Sigmoid colon (tissue), 7 donors: ENCODE data around the gene MGST3. TPM values are rescaled to one million over a fixed set of nuclear protein-coding genes. Genes with fewer than 3 reads are reported as not detected.
"Not testable (repeated sequence)": the region's sequence is repeated elsewhere in the genome, so short reads cannot be mapped to it uniquely, and the experiment has no call there.

Source experiments
- DNase-seq: peaks from one replicate; pipeline ENCODE4 v3.0.0-alpha.2; 2019
- H3K27ac ChIP-seq, 4 donors: fragments of 200-600 bp; sonication (generic); one replicate each; pipeline ENCODE4 v1.5.1; 2016 to 2019; ENCODE audit warnings: mild to moderate bottlenecking in 1 of 4
- H3K27me3 ChIP-seq, 3 donors: fragments of 200-600 bp; sonication (generic); one replicate each; pipeline ENCODE4 v1.5.1; 2019; ENCODE audit warnings: mild to moderate bottlenecking in 1 of 3
- H3K36me3 ChIP-seq, 4 donors: fragments of 200-600 bp; sonication (generic); one replicate each; pipeline ENCODE4 v1.5.1; 2016 to 2019
- H3K4me1 ChIP-seq, 4 donors: fragments of 200-600 bp; sonication (generic); one replicate each; pipeline ENCODE4 v1.5.1; 2017 to 2019
- H3K4me3 ChIP-seq, 4 donors: fragments of 200-600 bp; sonication (generic); one replicate each; pipeline ENCODE4 v1.5.1; 2017 to 2019; ENCODE audit warnings: mild to moderate bottlenecking in 2 of 4, moderate library complexity in 1 of 4
- H3K9me3 ChIP-seq, 4 donors: fragments of 200-600 bp in 3 of 4; sonication (generic) in 3 of 4; one replicate each; pipeline versions ENCODE4 v1.5.1 to v1.6.1; 2013 to 2019
- EP300 ChIP-seq, 4 donors: sonication (generic); formaldehyde crosslinking; IDR thresholded peaks; one replicate each; pipeline ENCODE4 v1.6.1; 2017; ENCODE audit warnings: antibody characterized with exemption in 4 of 4
- POLR2A ChIP-seq, 2 donors: fragments of 450-650 bp; IDR thresholded peaks; one replicate each; pipeline ENCODE4 v1.6.1; 2016; ENCODE audit warnings: antibody characterized with exemption in 2 of 2, mild to moderate bottlenecking in 2 of 2, moderate library complexity in 2 of 2
- POLR2AphosphoS5 ChIP-seq, 4 donors: sonication (generic); formaldehyde crosslinking; IDR thresholded peaks; one replicate each; pipeline ENCODE4 v1.6.1; 2017; ENCODE audit warnings: antibody characterized with exemption in 4 of 4
- whole genome bisulfite sequencing, 2 donors: extraction: QIAGEN DNeasy Blood & Tissue Kit; methylation state at CpG; one replicate each; pipeline ENCODE4 v1.1.7; 2013; 5-methylcytosine and 5-hydroxymethylcytosine counted together
- intact Hi-C: fragments of 100-400 bp; cut with DNase I; formaldehyde crosslinking; loops from one replicate; pipeline ENCODE4 v1.15.1; 2023
- polyA plus RNA-seq, 3 donors: library from polyadenylated mRNA; stranded (reverse); fragments of 200-250 nt; gene quantifications; one replicate each; pipeline ENCODE4 v1.2.3, GENCODE V29; 2013
- total RNA-seq, 4 donors: library from RNA; depleted of rRNA; stranded (reverse); fragments of >200 nt; gene quantifications; one replicate each; pipeline ENCODE4 v1.1.0, GENCODE V29; 2016
- TF ChIP-seq, protein P1 (sequence below), 4 experiments: fragments of 450-650 bp in 3 of 4; fragments of 200-600 bp in 1 of 4; IDR thresholded peaks; one replicate each; pipeline ENCODE4 v1.5.1; 2016 to 2019; ENCODE audit warnings: antibody characterized with exemption in 4 of 4, mild to moderate bottlenecking in 3 of 4, moderate library complexity in 2 of 4
- donor health status: healthy with polysubstance abuse.
- donor health status: Bipolar disorder and iron deficiency.
- donor health status: healthy.

Gene MGST3
- 100 to 1,000 TPM; 162 to 269 (median 201) TPM for total RNA-seq
- 100 to 1,000 TPM; 131 to 359 (median 191) TPM for polyA plus RNA-seq

DNA sequence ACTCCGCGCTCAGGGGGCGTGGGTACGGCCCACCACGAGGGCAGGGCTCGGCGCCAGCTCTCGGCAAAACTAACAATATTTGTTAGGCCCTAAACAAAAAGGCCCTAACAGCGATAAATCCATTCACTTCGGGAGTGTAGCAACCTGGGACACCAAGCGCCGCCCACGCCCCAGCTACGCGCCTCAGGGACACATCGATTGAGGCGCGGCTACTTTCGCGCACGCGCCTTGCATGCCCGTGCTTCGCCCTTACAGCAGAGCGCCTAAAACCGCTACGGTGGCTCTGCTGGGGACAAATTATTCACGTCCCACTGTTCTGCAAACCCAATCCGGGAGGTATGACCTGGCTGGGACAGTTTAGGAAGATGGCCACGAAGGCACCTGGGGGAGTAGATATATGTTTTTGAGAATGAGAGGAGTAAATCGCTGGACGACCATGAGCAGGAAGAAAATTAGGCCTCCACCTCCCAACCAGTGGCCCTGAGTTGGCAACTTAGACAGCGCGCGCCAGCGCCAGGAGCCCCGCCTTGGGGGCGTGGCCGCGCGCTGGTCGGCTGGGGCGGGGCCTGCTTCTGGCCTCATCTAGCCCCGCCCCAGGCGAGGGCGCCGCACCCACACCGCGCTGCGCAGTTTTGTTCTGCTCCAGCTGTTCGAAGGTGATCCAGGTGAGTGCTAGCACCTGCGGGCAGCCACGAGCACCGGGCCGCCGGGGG is at the start of gene MGST3:
TSS of gene MGST3 (plus strand) at position 606 of the 713 bp plus-strand sequence. CDS start 18,614 bp downstream, outside the sequence.
- H3K4me3 ChIP-seq: peak within 1 kb of the TSS; percentile 55 to 88 (median 74)
- H3K9me3 ChIP-seq: no peaks in the 10 kb centered on the region
- H3K4me1 ChIP-seq: peaks cover 0 to 46% (median 40%) of the 10 kb centered on the region in 4 donors
- peaks cover 0 to 5% (median 0%) of the 10 kb centered on the region in 4 donors for H3K36me3 ChIP-seq
- DNase-seq: peak; percentile 97
- WGBS, 2 donors: 1% methylated on average over 56 of the region's 56 CpGs
- H3K27me3 ChIP-seq: no peaks in the 10 kb centered on the region
- TF ChIP-seq, protein P1, sequence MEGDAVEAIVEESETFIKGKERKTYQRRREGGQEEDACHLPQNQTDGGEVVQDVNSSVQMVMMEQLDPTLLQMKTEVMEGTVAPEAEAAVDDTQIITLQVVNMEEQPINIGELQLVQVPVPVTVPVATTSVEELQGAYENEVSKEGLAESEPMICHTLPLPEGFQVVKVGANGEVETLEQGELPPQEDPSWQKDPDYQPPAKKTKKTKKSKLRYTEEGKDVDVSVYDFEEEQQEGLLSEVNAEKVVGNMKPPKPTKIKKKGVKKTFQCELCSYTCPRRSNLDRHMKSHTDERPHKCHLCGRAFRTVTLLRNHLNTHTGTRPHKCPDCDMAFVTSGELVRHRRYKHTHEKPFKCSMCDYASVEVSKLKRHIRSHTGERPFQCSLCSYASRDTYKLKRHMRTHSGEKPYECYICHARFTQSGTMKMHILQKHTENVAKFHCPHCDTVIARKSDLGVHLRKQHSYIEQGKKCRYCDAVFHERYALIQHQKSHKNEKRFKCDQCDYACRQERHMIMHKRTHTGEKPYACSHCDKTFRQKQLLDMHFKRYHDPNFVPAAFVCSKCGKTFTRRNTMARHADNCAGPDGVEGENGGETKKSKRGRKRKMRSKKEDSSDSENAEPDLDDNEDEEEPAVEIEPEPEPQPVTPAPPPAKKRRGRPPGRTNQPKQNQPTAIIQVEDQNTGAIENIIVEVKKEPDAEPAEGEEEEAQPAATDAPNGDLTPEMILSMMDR (IDR thresholded peaks at IDR 0.05): no peak
- TF ChIP-seq POLR2A (IDR thresholded peaks at IDR 0.05) (peak; percentile 78 to 81), EP300 (IDR thresholded peaks at IDR 0.05) (no peak), POLR2AphosphoS5 (IDR thresholded peaks at IDR 0.05) (peak; percentile 93 to 96 (median 95))
- intact Hi-C loops: loop anchor here (1.0 to 2.0 kb wide), 4 partner anchors 32 to 198 kb away; partner anchors contain the start of genes ALDH9A1 and TMCO1
- peak within 1 kb of the TSS; percentile 81 to 93 (median 90) for H3K27ac ChIP-seq

DNA sequence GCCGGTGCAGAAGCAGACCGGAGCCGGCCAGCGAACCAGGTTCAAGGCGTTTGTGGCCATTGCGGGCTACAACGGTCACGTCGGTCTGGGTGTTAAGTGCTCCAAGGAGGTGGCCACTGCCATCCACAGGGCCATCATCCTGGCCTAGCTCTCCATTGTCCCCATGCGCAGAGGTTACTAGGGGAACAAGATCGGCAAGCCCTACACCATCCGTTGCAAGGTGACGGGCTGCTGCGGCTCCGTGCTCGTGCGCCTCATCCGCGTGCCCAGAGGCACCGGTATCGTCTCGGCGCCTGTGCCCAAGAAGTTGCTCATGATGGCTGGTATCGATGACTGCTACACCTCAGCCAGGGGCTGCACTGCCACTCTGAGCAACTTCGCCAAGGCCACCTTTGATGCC is 49.1 kb upstream of the MGST3 start:
- intact Hi-C loops: no loop called here
- H3K36me3 ChIP-seq: no peaks in the 10 kb centered on the region
- TF ChIP-seq, protein P1 (IDR thresholded peaks at IDR 0.05): no peak
- no peak for TF ChIP-seq EP300 (IDR thresholded peaks at IDR 0.05)
- TF ChIP-seq POLR2A (IDR thresholded peaks at IDR 0.05): no peak
- TF ChIP-seq POLR2AphosphoS5 (IDR thresholded peaks at IDR 0.05): no peak

DNA sequence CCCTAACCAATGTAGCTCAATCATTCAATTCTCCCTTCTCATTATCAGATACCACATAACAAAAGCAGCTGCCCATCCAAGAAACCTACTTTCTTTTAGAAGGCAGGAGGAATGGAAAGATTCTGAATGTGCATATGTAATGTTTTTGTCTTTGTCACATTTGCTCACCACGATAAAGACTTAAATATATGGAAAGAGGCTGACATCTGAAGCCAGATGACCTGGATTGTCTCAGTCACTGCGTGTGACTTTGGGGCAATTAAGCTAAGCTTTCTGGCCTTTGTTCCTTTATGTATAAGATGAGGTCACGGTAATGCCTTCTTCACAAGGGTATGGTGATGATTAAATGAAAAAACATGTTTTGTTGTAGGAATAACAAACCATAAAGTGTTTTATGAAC is 44.6 kb upstream of the MGST3 start:
- Histone ChIP-seq H3K36me3 (no peaks in the 10 kb centered on the region), H3K4me3 (no peak overlapping the region), H3K27me3 (no peaks in the 10 kb centered on the region), H3K27ac (no peak overlapping the region), H3K9me3 (no peaks in the 10 kb centered on the region), H3K4me1 (no peaks in the 10 kb centered on the region)
- DNase-seq: no peak
- TF ChIP-seq EP300 (IDR thresholded peaks at IDR 0.05): no peak
- no peak for TF ChIP-seq POLR2A (IDR thresholded peaks at IDR 0.05)
- TF ChIP-seq, protein P1 (IDR thresholded peaks at IDR 0.05): no peak
- TF ChIP-seq POLR2AphosphoS5 (IDR thresholded peaks at IDR 0.05): no peak
- intact Hi-C loops: no loop called here
- WGBS, 2 donors: 48 to 72% methylated on average over 3 of the region's 3 CpGs

More for the DNA sequence above, 49.1 kb upstream of the MGST3 start:
- Histone ChIP-seq H3K4me3 (no peak overlapping the region), H3K9me3 (no peaks in the 10 kb centered on the region), H3K27ac (no peak overlapping the region), H3K4me1 (no peaks in the 10 kb centered on the region), H3K27me3 (no peaks in the 10 kb centered on the region)
- 98% methylated on average over 25 of the region's 25 CpGs for WGBS, 2 donors
- DNase-seq: no peak

DNA sequence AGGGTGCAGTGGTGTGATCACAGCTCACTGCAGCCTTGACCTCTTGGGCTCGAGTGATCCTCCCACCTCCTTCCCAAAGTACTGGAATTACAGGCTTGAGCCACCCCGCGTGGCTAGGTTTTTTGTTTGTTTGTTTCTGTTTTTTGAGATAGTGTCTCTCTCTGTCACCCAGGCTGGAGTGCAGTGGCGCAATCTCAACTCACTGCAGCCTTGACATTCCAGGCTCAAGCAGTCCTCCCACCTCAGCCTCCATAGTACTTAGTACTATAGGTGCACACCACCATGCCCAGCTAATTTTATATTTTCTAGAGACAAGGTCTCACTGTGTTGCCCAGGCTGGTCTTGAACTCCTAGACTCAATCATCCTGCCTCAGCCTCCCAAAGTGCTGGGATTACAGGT is 39.6 kb upstream of the MGST3 start:
- H3K27me3 ChIP-seq: peaks cover 0 to 11% (median 0%) of the 10 kb centered on the region in 3 donors
- 58 to 80% methylated on average over 4 of the region's 4 CpGs for WGBS, 2 donors
- DNase-seq, H3K9me3 ChIP-seq, H3K4me3 ChIP-seq, H3K36me3 ChIP-seq, H3K27ac ChIP-seq, H3K4me1 ChIP-seq: not testable (repeated sequence)
- intact Hi-C loops: loop anchor here (10.0 kb wide), 1 partner anchor 573 kb away; the partner anchor contains the start of gene FAM78B

DNA sequence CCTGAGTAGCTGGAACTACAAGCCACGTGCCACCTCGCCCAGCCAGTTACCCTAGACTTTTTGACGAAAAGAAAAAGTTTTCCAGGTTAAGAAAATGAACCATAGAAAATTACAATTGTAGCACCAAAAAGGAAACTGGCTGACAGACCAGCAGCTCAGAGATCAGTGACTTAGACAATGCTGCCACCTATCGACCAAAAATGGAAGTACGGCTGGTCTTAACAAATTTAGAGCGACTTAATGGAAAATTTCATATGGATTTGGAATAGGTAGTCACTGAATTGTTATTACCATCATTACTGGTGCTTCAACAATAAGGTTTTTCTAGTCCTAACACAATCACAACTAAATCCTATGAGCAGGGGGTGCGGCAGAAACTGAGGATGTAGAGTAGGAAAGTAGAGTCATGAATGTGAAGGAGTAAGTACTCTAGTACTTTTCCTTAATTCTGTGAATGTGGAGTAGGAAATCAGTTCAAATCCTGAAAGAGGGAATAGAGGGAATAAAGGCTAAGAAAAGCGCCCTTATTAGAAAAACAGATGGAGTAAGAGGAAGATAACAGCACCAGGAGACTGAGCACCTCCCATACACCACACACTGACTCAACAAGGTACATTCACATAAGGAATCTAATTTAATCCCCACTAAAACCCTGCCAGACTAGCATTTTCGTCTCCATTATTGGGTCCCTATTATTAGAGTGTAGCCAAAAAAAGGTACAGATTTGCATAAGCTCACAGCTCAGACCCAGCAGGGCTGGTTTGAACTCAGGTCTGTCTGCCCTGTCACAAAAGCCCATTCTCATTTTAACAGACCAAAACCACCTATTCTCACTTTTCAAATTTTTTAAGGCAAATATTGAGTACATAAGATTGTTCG is 37.9 kb upstream of the MGST3 start:
- intact Hi-C loops: loop anchor here (1.0 to 10.0 kb wide), 4 partner anchors 200 to 572 kb away; partner anchors contain the start of gene FAM78B
- Histone ChIP-seq H3K27me3 (peaks cover 0 to 11% (median 0%) of the 10 kb centered on the region in 3 donors), H3K36me3 (no peaks in the 10 kb centered on the region), H3K27ac (no peak overlapping the region), H3K4me1 (peaks cover 0 to 5% (median 2%) of the 10 kb centered on the region in 4 donors), H3K4me3 (no peak overlapping the region), H3K9me3 (no peaks in the 10 kb centered on the region)
- 0 to 6% methylated on average over 10 of the region's 10 CpGs for WGBS, 2 donors
- TF ChIP-seq POLR2A (IDR thresholded peaks at IDR 0.05) (no peak), EP300 (IDR thresholded peaks at IDR 0.05) (no peak), POLR2AphosphoS5 (IDR thresholded peaks at IDR 0.05) (no peak)
- TF ChIP-seq, protein P1 (IDR thresholded peaks at IDR 0.05): peak; percentile 82 to 92 (median 89)
- peak; percentile 75 for DNase-seq
